Liver (tissue), 9 donors: Measurements from ENCODE around the gene COL20A1. TPM values are rescaled to one million over a fixed set of nuclear protein-coding genes. Genes with fewer than 3 reads are reported as not detected.

Source experiments
- DNase-seq: peaks from one replicate; pipeline ENCODE4 v3.0.0-alpha.2; 2017; ENCODE audit warnings: low spot score
- H3K27ac ChIP-seq, 2 donors: one replicate each; pipeline ENCODE4 v1.7.0; 2013; ENCODE audit warnings: inconsistent platforms in 2 of 2, low read length in 2 of 2, control low read depth in 1 of 2, low read depth in 1 of 2, mild to moderate bottlenecking in 1 of 2
- H3K27me3 ChIP-seq, 4 donors: one replicate each; pipeline versions ENCODE4 v1.6.1 to v1.7.0; 2013; ENCODE audit warnings: low read length in 3 of 4, inconsistent platforms in 1 of 4, mild to moderate bottlenecking in 1 of 4, moderate library complexity in 1 of 4; ENCODE audit not compliant: control insufficient read depth in 4 of 4, insufficient read depth in 4 of 4
- H3K36me3 ChIP-seq, 4 donors: one replicate each; pipeline versions ENCODE4 v1.6.1 to v1.7.0; 2013; ENCODE audit warnings: low read length in 3 of 4, mild to moderate bottlenecking in 3 of 4, low read depth in 1 of 4, moderate library complexity in 1 of 4; ENCODE audit not compliant: control insufficient read depth in 4 of 4, insufficient read depth in 3 of 4
- H3K4me1 ChIP-seq, 4 donors: one replicate each; pipeline versions ENCODE4 v1.6.1 to v1.7.0; 2013; ENCODE audit warnings: low read length in 3 of 4, mild to moderate bottlenecking in 3 of 4, moderate library complexity in 1 of 4; ENCODE audit not compliant: control insufficient read depth in 4 of 4, insufficient read depth in 4 of 4
- H3K4me3 ChIP-seq, 3 donors: one replicate each; pipeline versions ENCODE4 v1.6.1 to v1.7.0; 2013; ENCODE audit warnings: low read length in 3 of 3, control low read depth in 1 of 3, low read depth in 1 of 3, mild to moderate bottlenecking in 1 of 3
- H3K9ac ChIP-seq, 2 donors: one replicate each; pipeline ENCODE4 v1.7.0; 2013; ENCODE audit warnings: low read length in 2 of 2, mild to moderate bottlenecking in 2 of 2, moderate library complexity in 2 of 2, control low read depth in 1 of 2, low read depth in 1 of 2
- H3K9me3 ChIP-seq, 4 donors: one replicate each; pipeline versions ENCODE4 v1.6.1 to v1.7.0; 2013; ENCODE audit warnings: low read length in 3 of 4; ENCODE audit not compliant: control insufficient read depth in 4 of 4
- EGR1 ChIP-seq, 2 donors: IDR thresholded peaks; 2 replicates each; pipeline ENCODE4 v1.6.1; 2016 to 2018; ENCODE audit warnings: antibody characterized with exemption in 2 of 2, low read depth in 2 of 2
- FOXA1 ChIP-seq: IDR thresholded peaks from 2 replicates; pipeline ENCODE4 v1.6.1; 2016; ENCODE audit warnings: antibody characterized with exemption
- GABPA ChIP-seq, 2 donors: IDR thresholded peaks in 1 of 2; conservative IDR thresholded peaks in 1 of 2; 2 replicates each; pipeline ENCODE4 v1.6.1; 2016; ENCODE audit warnings: antibody characterized with exemption in 2 of 2, mild to moderate bottlenecking in 1 of 2, moderate library complexity in 1 of 2
- HNF4G ChIP-seq: IDR thresholded peaks from 2 replicates; pipeline ENCODE4 v1.6.1; 2016; ENCODE audit warnings: antibody characterized with exemption
- JUND ChIP-seq, 2 donors: IDR thresholded peaks; 2 replicates each; pipeline ENCODE4 v1.6.1; 2016; ENCODE audit warnings: antibody characterized with exemption in 2 of 2
- NR2F2 ChIP-seq: IDR thresholded peaks from 2 replicates; pipeline ENCODE4 v1.6.1; 2016; ENCODE audit warnings: antibody characterized with exemption
- RAD21 ChIP-seq, 2 donors: IDR thresholded peaks; 2 replicates each; pipeline ENCODE4 v1.6.1; 2016; ENCODE audit warnings: antibody characterized with exemption in 2 of 2, mild to moderate bottlenecking in 2 of 2
- RXRA ChIP-seq, 2 donors: IDR thresholded peaks; 2 replicates each; pipeline ENCODE4 v1.6.1; 2017 to 2018; ENCODE audit warnings: antibody characterized with exemption in 2 of 2, mild to moderate bottlenecking in 1 of 2
- TAF1 ChIP-seq: conservative IDR thresholded peaks from 2 replicates; pipeline ENCODE4 v1.6.1; 2016; ENCODE audit warnings: antibody characterized with exemption, mild to moderate bottlenecking
- YY1 ChIP-seq: IDR thresholded peaks from 2 replicates; pipeline ENCODE4 v1.6.1; 2016; ENCODE audit warnings: antibody characterized with exemption, mild to moderate bottlenecking
- WGBS: extraction: QIAGEN DNeasy Blood & Tissue Kit; methylation state at CpG from one replicate; pipeline ENCODE4 v1.1.7; 2013; 5-methylcytosine and 5-hydroxymethylcytosine counted together
- polyA plus RNA-seq, 2 donors: library from polyadenylated mRNA; stranded (reverse) in 1 of 2; unstranded in 1 of 2; fragments of 200-250 nt in 1 of 2; fragments of >200 nt in 1 of 2; fragmentation: Nextera tagmentation in 1 of 2; extraction: Ambion mirVana in 1 of 2; gene quantifications; one replicate each; pipeline versions ENCODE4 v1.2.1 to v1.2.3, GENCODE V29; 2013 to 2015
- total RNA-seq, 2 donors: library from RNA; depleted of rRNA; stranded (reverse); fragments of >200 nt; gene quantifications; one replicate each; pipeline ENCODE4 v1.2.3, GENCODE V29; 2014
- TF ChIP-seq, protein P1 (sequence below): IDR thresholded peaks from 2 replicates; pipeline ENCODE4 v1.6.1; 2016; ENCODE audit warnings: antibody characterized with exemption
- TF ChIP-seq, protein P2 (sequence below): IDR thresholded peaks from 2 replicates; pipeline ENCODE4 v1.6.1; 2016; ENCODE audit warnings: antibody characterized with exemption
- TF ChIP-seq, protein P3 (sequence below): IDR thresholded peaks from 2 replicates; pipeline ENCODE4 v1.6.1; 2016; ENCODE audit warnings: antibody characterized with exemption
- TF ChIP-seq, protein P4 (sequence below): IDR thresholded peaks from 2 replicates; pipeline ENCODE4 v1.6.1; 2016; ENCODE audit warnings: antibody characterized with exemption, mild to moderate bottlenecking
- TF ChIP-seq, protein P5 (sequence below): fragments of 150-350 bp; IDR thresholded peaks from 2 replicates; pipeline ENCODE4 v1.5.1; 2017; ENCODE audit warnings: improper control_type of control experiment, low read depth, low read length; ENCODE audit not compliant: missing input control
- donor health status: healthy.
- donor health status: healthy.
- donor health status: healthy.
- donor health status: healthy.
- donor health status: healthy.

The COL20A1 gene
- total and polyA plus RNA-seq, 4 donors, result not detected

DNA sequence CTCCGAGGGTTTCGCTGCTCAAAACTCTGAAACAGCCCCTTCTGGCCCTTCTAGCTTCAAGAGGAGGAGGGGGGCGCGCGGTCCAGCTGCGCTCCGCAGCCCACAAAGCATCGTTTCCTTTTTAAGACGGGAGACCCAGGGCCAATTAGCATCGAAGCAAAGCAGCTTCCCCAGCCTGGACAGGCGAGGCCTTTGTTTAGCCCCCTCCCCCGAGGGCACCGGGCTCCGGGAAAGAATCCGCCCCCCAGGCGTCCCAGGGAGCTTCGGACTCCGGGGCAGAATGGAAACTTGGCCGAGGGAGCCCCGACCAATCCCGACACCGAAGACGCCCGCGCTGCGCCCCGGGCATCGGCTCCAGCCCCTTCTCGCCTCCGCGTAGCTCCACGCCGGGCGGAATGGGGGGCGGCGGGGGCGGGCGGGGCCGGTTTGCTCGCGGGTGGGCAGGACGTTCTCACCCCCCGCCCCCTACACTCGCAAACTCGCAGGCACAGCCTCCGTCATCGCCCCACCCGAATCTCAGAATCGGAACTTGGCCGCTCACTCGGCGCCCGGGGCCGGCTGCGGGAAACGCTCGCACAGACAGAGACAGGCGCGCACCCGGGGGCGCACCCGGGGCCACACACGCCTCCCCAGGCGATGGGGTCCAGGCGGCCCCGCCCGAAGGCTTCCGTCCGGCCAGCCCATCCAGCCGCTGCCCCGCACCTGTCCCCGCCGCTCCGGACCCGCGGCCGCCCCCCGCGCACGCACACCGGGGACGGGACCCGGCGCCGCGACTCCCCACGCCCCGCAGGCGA is 39.4 kb upstream of the COL20A1 start (continued):
- TF ChIP-seq, protein P1, sequence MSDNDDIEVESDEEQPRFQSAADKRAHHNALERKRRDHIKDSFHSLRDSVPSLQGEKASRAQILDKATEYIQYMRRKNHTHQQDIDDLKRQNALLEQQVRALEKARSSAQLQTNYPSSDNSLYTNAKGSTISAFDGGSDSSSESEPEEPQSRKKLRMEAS, result no peak
- TF ChIP-seq EGR1 (IDR thresholded peaks at IDR 0.05; ENCODE audit: low read depth in 2 of 2) (no peak), HNF4G (no peak)

DNA sequence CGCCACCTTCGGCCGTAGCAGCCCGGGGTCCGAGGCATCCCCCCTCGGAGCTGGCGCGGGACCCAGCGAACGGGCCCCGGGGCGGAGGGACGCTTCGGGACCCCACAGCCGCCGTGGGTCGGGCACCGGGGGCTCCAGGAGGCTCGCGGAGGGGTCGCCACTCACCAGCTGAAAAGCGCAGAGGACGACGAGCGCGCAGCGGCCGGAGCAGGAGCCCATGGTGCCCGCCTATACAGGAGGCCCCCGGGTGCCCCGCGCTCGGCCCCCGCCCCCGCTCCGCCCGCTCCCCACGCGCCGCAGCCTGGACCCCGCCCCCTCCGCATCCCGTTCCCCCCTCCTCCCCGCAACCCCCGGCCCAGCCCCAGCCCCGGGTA is 38.8 kb upstream of the COL20A1 start, which contains the start of gene NKAIN4:
Gene NKAIN4, minus strand, starts transcription at position 232 of the 374 bp plus-strand sequence. Its CDS starts 13 bp downstream, at position 219.
- no peaks in the 10 kb centered on the region for H3K9me3 ChIP-seq
- no peak within 1 kb of the TSS for H3K9ac ChIP-seq
- H3K4me3 ChIP-seq, result peak within 1 kb of the TSS in 1 of 3 donors; percentile 25
- H3K27me3 ChIP-seq, result peaks cover under 1 to 17% (median 6%) of the 10 kb centered on the region in 4 donors
- H3K36me3 ChIP-seq, result no peaks in the 10 kb centered on the region
- DNase-seq, result no peak
- H3K4me1 ChIP-seq, result peaks cover 0 to 12% (median 2%) of the 10 kb centered on the region in 4 donors
- WGBS, result 2% methylated on average over 46 of the region's 46 CpGs
- H3K27ac ChIP-seq, result no peak within 1 kb of the TSS
- TF ChIP-seq, protein P1, result no peak
- TF ChIP-seq RAD21 (IDR thresholded peaks at IDR 0.05), result no peak
- no peak for TF ChIP-seq YY1
- no peak for TF ChIP-seq JUND (IDR thresholded peaks at IDR 0.05)
- TF ChIP-seq GABPA (IDR thresholded peaks at IDR 0.05 in 1 of 2, conservative IDR thresholded peaks at IDR 0.05 in 1 of 2), result no peak
- TF ChIP-seq HNF4G, result no peak
- TF ChIP-seq, protein P2, sequence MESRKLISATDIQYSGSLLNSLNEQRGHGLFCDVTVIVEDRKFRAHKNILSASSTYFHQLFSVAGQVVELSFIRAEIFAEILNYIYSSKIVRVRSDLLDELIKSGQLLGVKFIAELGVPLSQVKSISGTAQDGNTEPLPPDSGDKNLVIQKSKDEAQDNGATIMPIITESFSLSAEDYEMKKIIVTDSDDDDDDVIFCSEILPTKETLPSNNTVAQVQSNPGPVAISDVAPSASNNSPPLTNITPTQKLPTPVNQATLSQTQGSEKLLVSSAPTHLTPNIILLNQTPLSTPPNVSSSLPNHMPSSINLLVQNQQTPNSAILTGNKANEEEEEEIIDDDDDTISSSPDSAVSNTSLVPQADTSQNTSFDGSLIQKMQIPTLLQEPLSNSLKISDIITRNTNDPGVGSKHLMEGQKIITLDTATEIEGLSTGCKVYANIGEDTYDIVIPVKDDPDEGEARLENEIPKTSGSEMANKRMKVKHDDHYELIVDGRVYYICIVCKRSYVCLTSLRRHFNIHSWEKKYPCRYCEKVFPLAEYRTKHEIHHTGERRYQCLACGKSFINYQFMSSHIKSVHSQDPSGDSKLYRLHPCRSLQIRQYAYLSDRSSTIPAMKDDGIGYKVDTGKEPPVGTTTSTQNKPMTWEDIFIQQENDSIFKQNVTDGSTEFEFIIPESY, result no peak

DNA sequence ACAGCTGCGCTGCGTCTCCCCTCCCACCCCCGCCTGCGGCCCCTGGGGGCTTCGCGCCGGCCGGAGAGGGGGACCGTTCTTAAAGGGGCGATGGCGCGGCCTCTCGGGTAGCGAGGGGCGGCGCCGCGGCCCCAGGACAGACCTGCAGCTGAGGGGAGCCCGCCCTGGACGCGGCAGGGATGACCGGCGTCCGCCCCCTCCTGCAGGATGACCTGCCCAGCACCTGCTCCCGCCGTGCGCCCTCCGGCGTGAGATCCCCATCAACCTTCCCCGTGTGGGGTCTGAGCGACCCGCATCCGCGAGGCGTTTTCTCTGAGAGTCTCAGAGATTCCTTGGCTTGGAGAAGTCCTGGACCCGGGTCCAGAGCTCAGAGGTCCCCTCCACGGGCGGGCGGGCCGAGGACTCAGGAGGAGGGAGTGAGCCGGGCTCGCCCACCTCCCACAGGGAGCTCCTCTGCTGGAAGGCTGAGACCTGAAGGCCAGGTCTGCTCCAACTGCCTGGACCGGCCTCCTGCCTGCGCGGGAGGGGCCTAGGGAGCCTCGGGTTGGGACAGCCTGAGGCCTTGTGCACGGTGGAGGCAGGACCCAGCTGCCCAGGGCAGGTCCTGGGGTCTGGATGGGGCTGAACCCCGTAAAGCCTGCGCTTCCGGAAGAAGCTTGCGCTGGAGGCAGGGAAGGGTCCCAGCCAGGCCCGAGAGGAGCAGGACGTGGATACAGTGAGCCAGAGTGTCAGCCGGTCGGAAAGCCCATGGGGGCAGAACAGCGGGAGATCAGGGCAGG is 38.2 kb upstream of the COL20A1 start:
- no peak overlapping the region for H3K27ac ChIP-seq
- H3K9me3 ChIP-seq, result no peaks in the 10 kb centered on the region
- WGBS, result 9% methylated on average over 56 of the region's 56 CpGs
- H3K4me3 ChIP-seq, result no peak overlapping the region
- no peak for TF ChIP-seq NR2F2
- no peak for TF ChIP-seq JUND (IDR thresholded peaks at IDR 0.05)
- TF ChIP-seq TAF1, result no peak
- TF ChIP-seq, protein P2, result no peak
- no peak for TF ChIP-seq RAD21 (IDR thresholded peaks at IDR 0.05)
- no peak for TF ChIP-seq GABPA (IDR thresholded peaks at IDR 0.05 in 1 of 2, conservative IDR thresholded peaks at IDR 0.05 in 1 of 2)
- TF ChIP-seq, protein P3, sequence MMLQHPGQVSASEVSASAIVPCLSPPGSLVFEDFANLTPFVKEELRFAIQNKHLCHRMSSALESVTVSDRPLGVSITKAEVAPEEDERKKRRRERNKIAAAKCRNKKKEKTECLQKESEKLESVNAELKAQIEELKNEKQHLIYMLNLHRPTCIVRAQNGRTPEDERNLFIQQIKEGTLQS, result no peak
- TF ChIP-seq, protein P4, sequence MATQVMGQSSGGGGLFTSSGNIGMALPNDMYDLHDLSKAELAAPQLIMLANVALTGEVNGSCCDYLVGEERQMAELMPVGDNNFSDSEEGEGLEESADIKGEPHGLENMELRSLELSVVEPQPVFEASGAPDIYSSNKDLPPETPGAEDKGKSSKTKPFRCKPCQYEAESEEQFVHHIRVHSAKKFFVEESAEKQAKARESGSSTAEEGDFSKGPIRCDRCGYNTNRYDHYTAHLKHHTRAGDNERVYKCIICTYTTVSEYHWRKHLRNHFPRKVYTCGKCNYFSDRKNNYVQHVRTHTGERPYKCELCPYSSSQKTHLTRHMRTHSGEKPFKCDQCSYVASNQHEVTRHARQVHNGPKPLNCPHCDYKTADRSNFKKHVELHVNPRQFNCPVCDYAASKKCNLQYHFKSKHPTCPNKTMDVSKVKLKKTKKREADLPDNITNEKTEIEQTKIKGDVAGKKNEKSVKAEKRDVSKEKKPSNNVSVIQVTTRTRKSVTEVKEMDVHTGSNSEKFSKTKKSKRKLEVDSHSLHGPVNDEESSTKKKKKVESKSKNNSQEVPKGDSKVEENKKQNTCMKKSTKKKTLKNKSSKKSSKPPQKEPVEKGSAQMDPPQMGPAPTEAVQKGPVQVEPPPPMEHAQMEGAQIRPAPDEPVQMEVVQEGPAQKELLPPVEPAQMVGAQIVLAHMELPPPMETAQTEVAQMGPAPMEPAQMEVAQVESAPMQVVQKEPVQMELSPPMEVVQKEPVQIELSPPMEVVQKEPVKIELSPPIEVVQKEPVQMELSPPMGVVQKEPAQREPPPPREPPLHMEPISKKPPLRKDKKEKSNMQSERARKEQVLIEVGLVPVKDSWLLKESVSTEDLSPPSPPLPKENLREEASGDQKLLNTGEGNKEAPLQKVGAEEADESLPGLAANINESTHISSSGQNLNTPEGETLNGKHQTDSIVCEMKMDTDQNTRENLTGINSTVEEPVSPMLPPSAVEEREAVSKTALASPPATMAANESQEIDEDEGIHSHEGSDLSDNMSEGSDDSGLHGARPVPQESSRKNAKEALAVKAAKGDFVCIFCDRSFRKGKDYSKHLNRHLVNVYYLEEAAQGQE, result no peak
- TF ChIP-seq RXRA (IDR thresholded peaks at IDR 0.05), result no peak
- TF ChIP-seq, protein P5, sequence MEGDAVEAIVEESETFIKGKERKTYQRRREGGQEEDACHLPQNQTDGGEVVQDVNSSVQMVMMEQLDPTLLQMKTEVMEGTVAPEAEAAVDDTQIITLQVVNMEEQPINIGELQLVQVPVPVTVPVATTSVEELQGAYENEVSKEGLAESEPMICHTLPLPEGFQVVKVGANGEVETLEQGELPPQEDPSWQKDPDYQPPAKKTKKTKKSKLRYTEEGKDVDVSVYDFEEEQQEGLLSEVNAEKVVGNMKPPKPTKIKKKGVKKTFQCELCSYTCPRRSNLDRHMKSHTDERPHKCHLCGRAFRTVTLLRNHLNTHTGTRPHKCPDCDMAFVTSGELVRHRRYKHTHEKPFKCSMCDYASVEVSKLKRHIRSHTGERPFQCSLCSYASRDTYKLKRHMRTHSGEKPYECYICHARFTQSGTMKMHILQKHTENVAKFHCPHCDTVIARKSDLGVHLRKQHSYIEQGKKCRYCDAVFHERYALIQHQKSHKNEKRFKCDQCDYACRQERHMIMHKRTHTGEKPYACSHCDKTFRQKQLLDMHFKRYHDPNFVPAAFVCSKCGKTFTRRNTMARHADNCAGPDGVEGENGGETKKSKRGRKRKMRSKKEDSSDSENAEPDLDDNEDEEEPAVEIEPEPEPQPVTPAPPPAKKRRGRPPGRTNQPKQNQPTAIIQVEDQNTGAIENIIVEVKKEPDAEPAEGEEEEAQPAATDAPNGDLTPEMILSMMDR, result no peak
- TF ChIP-seq FOXA1, result no peak
- peaks cover 0 to 12% (median 2%) of the 10 kb centered on the region in 4 donors for H3K4me1 ChIP-seq
- H3K36me3 ChIP-seq, result no peaks in the 10 kb centered on the region
- no peak overlapping the region for H3K9ac ChIP-seq
- DNase-seq, result no peak
- peaks cover 0 to 15% (median 6%) of the 10 kb centered on the region in 4 donors for H3K27me3 ChIP-seq
